Peyer's patch (tissue), 4 donors: Measurements from ENCODE around the gene CA10.

ENCODE experiments used
- CTCF ChIP-seq, 6 experiments: fragments of 450-650 bp in 4 of 6; fragments of 200-600 bp in 2 of 6; sonication (generic) in 1 of 6; IDR thresholded peaks; one replicate each; pipeline ENCODE4 v1.5.1; 2017 to 2019; ENCODE audit warnings: antibody characterized with exemption in 6 of 6, mild to moderate bottlenecking in 3 of 6, moderate library complexity in 1 of 6
- POLR2A ChIP-seq, 2 donors: fragments of 450-650 bp; IDR thresholded peaks; one replicate each; pipeline ENCODE4 v1.5.1; 2017; ENCODE audit warnings: antibody characterized with exemption in 2 of 2, mild to moderate bottlenecking in 2 of 2, moderate library complexity in 2 of 2

GRCh38 chr17:52036416-52036815, 122.1 kb downstream of the CA10 start:
- TF ChIP-seq CTCF (IDR thresholded peaks at IDR 0.05), result no peak
- no peak for TF ChIP-seq POLR2A (IDR thresholded peaks at IDR 0.05)
